CD4-positive, alpha-beta T cell treated with Interleukin-2 at 100 ng/mL for 4 hours (primary cell): ENCODE results near the gene PPP1R18.
"Not testable (repeated sequence)": the region's sequence is repeated elsewhere in the genome, so short reads cannot be mapped to it uniquely, and the experiment has no call there.

Experiments used
- DNase-seq: peaks from one replicate; pipeline ENCODE4 v3.0.0-alpha.2; 2020; ENCODE audit warnings: low spot score

The PPP1R18 gene

GRCh38 chr6:30719791-30720737, 33.6 kb upstream of the PPP1R18 start, which contains the start of gene TUBB:
TUBB (plus strand) TSS chr6:30720352; CDS start chr6:30720507, 155 bp downstream.
- peak; percentile 97 for DNase-seq

- no peak for DNase-seq
Measured at GRCh38 chr6:30719356-30719755, 32.9 kb upstream of the PPP1R18 start.

GRCh38 chr6:30717845-30718720, 31.6 kb upstream of the PPP1R18 start:
- not testable (repeated sequence) for DNase-seq

GRCh38 chr6:30717129-30717844, 30.8 kb upstream of the PPP1R18 start, which contains the start of gene MDC1:
MDC1 (minus strand) TSS chr6:30717281; CDS start chr6:30715175, 2,106 bp downstream.
- DNase-seq, result peak; percentile 100

- no peak for DNase-seq
Measured at GRCh38 chr6:30716879-30717128, 30.4 kb upstream of the PPP1R18 start.

GRCh38 chr6:30714263-30714662, 27.8 kb upstream of the PPP1R18 start:
- no peak for DNase-seq

- no peak for DNase-seq
Measured at GRCh38 chr6:30712441-30712945, 26.0 kb upstream of the PPP1R18 start.

- no peak for DNase-seq
Measured at GRCh38 chr6:30711758-30712380, 25.4 kb upstream of the PPP1R18 start.

- no peak for DNase-seq
Measured at GRCh38 chr6:30709101-30709868, 22.8 kb upstream of the PPP1R18 start.

- DNase-seq, result no peak
Measured at GRCh38 chr6:30707281-30707850, 20.9 kb upstream of the PPP1R18 start.

- DNase-seq, result no peak
Measured at GRCh38 chr6:30705620-30706019, 19.2 kb upstream of the PPP1R18 start.

GRCh38 chr6:30703821-30704220, 17.4 kb upstream of the PPP1R18 start:
- no peak for DNase-seq

- no peak for DNase-seq
Measured at GRCh38 chr6:30703011-30703410, 16.6 kb upstream of the PPP1R18 start.

- DNase-seq, result no peak
Measured at GRCh38 chr6:30700340-30700739, 13.9 kb upstream of the PPP1R18 start.

- DNase-seq, result no peak
Measured at GRCh38 chr6:30696432-30696831, 10.0 kb upstream of the PPP1R18 start.

- no peak for DNase-seq
Measured at GRCh38 chr6:30691208-30691847, 4.9 kb upstream of the PPP1R18 start.

- DNase-seq, result peak; percentile 58
Measured at GRCh38 chr6:30690403-30691207, 4.2 kb upstream of the PPP1R18 start, which contains the start of gene NRM. NRM (minus strand) TSS chr6:30690984; CDS start chr6:30690974, 10 bp downstream.

- DNase-seq, result no peak
Measured at GRCh38 chr6:30689985-30690384, 3.5 kb upstream of the PPP1R18 start.
